OCI-M1 (cell line): ENCODE data around the gene PSMD4.
"Not testable (repeated sequence)": the region's sequence is repeated elsewhere in the genome, so short reads cannot be mapped to it uniquely, and the experiment has no call there.

Experiments used
- DNase-seq: peaks from one replicate; lab custom pipeline; 2025; lab: John Stamatoyannopoulos, UW

Gene PSMD4

GRCh38 chr1:151273924-151274466 lies 19.5 kb downstream of the PSMD4 start:
- DNase-seq: no peak

DNA sequence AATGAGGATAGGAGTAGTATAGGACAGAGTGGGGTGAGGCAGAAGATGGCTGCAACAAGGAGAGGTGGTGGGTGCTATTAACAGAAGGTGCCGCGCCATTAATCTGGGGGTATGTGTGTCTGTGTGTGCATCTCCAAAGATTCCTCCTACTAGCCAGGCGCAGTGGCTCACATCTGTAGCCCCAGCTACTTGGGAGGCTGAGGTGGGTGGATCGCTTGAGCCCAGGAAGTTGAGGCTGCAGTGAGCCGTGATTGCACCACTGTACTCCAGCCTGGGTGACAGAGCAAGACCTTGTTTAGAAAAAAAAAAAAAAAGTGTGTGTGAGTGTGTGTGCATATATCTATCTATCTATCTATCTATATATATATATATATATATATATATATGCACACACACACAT lies 20.8 kb downstream of the PSMD4 start:
- DNase-seq: not testable (repeated sequence)

- DNase-seq: peak; percentile 64
Observed at GRCh38 chr1:151277249-151277648, 22.7 kb downstream of the PSMD4 start.

- DNase-seq: peak; percentile 99
Observed at GRCh38 chr1:151281225-151281968, 26.9 kb downstream of the PSMD4 start.

DNA sequence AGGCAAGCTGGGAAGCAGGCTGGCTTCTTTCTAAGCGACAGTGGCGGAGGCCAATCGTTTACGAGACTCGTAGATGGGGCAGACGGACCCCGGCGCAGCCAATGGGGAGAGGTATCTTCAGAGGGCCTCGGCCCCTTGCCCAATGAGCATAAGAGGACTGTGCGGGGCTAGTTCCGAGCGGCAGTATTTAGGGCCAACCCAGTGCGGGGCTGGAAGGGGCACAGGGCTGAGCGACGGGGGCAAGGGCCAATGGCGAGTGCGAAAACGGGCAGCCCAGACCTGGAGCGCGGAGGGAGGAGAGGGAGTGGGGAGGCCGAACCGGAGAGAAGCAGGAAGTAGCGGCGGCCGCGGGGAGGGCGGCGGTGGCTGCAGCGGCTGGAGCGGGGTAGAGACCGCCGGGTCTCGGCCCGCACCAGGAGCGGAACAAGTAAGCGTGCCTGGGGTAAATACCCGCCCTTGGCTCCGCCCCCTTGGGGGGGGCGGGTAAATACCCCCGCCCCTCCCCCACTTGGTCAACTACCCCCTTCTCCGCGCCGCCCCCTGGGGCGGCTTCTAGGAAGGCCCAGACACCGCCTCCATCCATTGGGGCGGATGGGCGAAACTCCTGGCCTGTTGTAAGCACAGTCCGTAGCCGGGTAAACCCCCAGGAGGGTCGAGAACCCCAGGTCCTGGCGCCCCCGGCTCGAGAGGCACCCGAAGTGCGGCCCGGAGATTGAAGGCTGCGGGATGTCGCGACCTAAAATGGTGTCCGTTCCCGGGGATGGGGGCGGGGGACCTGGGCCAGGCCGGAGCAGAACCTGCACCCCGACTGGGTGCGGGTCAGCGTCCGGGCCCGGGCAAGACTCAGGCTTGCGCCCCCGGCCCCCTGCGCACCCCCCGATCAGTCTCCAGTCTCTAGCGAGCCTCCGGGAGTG lies 27.7 kb downstream of the PSMD4 start, which contains the start of gene ZNF687:
Gene ZNF687 (plus strand): TSS at position 331 of the 914 bp plus-strand sequence. CDS start 3,993 bp downstream, outside the sequence.
- peak; percentile 100 for DNase-seq

DNA sequence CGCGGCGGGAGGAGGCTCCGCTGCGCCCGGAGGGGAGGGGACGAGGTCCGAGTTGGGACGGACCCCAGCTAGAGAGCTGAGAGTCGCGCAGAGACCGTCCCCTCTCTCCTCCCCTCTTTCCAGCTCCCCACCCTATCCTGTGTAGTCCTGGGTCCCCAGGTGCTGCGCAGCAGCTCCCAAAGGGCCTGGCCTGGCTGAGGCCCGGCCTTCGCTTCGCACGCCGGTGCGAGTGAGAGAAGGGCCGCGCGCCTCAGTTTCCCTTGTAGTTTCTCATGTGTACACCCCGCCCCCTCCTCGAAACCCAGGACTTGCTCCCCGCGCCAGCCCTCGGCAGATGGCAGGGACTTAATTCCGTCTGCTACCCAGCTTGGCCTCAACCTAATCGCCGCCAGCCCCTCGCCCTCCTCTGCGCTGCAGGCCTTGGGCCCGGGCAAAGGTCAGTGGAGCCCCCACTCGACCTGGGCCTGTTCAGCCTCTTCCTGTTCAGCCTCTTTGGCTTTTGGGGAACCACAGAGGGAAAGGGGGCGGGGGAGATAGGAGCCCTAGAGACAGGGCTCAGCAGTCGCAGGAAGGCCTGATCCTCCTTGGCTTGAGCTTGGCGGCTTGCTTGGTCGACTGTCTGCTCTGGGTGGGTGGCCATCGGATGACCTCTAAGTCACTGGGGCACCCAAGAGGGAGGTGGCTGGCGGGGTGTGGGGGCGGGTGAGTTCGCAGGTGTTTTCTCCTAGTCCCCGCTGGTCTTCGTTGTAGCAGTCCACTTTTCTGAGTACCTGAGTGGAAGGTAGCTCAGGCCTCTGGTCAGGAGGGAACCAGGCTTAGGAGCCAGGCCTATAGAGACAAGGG lies 28.6 kb downstream of the PSMD4 start:
- DNase-seq: peak; percentile 66

DNA sequence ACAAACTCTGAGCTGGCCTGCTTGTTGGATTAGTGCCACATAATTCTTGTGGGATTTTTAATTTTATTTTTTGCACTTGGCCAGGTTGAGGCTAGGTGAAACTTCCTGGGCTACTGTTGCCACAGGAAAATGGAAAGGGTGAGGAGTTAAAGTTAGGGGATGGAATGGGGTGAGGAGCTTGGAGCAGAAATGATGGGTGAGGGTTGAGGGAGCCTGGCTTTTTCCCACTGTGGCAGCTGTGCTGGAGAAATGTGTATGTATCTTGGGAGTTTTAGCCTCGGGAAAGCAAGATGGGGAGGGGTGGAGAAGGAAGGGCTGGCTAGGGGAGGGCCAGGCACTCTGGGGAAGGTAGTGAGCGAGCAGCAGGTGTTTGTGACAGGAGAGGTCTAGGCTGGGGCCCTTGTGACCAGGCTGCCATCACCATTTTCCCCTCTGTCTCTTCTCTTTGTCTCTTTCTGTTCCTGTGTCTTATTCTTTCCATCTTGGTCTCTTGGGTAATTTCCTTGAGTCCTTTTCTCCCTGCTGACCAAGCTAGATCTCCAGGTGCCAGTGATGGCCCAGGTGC lies 29.6 kb downstream of the PSMD4 start:
- no peak for DNase-seq

DNA sequence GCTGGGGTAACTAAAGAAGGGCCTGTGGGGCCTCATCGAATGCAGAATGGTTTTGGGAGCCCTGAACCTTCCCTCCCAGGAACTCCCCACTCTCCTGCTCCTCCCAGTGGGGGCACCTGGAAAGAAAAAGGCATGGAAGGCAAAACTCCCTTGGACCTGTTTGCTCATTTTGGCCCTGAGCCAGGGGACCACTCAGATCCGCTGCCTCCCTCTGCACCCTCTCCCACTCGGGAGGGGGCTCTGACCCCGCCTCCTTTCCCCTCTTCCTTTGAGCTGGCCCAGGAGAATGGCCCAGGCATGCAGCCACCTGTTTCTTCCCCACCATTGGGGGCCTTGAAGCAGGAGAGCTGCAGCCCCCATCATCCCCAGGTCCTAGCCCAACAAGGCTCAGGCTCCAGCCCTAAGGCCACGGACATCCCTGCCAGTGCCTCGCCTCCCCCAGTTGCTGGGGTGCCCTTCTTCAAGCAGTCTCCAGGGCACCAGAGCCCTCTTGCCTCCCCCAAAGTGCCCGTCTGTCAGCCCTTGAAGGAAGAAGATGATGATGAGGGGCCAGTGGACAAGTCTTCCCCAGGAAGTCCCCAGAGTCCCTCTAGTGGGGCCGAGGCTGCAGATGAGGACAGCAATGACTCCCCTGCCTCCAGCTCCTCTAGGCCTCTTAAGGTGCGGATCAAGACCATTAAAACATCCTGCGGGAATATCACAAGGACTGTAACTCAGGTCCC lies 32.2 kb downstream of the PSMD4 start:
- no peak for DNase-seq

GRCh38 chr1:151287341-151287699 lies 32.8 kb downstream of the PSMD4 start:
- DNase-seq: no peak

DNA sequence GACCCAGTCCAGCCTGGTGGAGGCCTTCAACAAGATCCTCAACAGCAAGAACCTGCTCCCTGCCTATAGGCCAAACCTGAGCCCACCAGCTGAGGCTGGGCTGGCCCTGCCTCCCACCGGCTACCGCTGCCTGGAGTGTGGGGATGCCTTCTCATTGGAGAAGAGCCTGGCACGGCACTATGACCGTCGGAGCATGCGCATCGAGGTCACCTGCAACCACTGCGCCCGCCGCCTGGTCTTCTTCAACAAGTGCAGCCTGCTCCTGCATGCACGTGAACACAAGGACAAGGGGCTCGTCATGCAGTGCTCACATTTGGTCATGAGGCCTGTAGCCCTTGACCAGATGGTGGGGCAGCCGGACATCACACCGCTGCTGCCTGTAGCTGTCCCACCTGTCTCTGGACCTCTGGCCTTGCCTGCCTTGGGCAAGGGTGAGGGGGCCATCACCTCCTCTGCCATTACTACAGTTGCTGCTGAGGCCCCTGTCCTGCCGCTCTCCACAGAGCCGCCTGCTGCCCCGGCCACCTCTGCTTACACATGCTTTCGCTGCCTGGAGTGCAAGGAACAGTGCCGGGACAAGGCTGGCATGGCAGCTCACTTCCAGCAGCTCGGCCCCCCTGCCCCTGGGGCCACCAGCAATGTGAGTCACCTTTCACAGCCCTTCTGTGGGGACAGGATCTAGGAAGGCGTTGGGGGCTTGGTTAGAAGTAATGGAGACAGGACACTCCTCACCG lies 33.4 kb downstream of the PSMD4 start:
- DNase-seq: no peak

DNA sequence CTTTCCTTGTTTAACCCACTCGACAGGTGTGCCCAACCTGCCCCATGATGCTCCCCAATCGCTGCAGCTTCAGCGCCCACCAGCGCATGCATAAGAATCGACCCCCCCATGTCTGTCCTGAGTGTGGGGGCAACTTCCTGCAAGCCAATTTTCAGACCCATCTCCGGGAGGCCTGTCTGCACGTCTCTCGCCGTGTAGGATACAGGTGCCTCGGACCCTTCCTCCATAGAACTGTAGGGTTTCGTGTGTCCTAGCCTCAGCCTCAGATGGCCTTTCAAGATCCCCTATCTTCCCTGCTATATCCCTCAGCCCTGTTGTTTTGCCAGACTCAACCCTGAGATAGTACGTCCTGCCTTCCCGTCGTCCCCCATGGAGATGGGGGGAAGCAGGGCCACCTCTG lies 34.0 kb downstream of the PSMD4 start:
- DNase-seq: no peak

DNA sequence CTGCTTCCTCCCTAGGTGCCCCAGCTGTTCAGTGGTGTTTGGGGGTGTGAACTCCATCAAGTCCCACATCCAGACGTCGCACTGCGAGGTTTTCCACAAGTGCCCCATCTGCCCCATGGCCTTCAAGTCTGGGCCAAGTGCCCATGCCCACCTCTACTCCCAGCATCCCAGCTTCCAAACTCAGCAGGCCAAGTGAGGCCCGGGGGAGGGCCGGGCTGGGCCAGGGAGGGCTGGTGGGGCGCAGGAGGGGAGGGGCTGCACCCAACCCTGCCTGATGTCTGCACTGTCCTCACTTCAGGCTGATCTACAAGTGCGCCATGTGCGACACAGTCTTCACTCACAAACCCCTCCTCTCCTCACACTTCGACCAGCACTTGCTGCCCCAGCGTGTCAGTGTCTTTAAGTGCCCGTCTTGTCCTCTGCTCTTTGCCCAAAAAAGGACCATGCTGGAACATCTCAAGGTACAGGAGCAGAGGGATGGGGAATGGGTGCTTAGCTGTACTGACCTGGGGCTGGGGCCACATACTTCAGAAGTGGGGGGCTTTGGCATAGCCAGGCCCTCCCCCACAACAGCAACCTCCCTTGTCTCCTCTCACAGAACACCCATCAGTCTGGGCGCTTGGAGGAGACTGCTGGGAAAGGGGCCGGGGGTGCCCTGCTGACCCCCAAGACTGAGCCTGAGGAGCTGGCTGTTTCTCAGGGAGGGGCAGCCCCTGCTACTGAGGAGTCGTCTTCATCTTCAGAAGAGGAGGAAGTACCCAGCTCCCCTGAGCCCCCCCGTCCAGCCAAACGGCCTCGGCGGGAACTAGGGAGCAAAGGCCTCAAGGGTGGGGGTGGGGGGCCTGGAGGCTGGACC lies 34.8 kb downstream of the PSMD4 start:
- DNase-seq: no peak

DNA sequence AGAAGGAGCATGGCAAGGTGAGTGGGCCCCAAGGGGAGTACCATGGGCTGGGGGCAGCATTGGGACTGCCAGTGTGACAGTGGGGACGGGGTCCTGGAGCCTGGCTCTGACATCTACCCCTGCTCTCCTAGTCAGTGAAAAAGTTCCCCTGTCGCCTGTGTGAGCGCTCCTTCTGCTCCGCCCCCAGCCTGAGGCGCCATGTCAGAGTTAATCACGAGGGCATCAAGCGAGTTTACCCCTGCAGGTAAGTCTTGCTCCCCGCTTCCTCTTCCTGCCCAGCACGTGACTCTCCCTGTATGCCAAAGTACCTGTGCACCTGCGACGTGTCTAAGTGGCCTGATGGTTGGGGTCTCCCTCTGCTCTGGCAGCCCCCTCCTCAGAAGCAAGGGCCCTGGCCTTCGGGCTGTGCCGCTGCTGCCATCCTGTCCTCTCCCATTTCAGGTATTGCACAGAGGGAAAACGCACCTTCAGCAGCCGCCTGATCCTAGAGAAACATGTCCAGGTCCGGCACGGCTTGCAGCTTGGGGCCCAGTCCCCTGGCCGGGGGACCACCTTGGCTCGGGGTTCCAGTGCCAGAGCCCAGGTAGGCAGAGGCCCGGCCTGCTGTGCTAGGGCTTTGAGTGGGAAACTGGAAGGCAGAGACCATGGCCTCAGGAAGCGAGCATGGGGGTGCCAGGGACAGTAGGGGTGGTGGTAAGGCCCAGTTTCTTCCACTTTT lies 35.6 kb downstream of the PSMD4 start:
- DNase-seq: no peak

DNA sequence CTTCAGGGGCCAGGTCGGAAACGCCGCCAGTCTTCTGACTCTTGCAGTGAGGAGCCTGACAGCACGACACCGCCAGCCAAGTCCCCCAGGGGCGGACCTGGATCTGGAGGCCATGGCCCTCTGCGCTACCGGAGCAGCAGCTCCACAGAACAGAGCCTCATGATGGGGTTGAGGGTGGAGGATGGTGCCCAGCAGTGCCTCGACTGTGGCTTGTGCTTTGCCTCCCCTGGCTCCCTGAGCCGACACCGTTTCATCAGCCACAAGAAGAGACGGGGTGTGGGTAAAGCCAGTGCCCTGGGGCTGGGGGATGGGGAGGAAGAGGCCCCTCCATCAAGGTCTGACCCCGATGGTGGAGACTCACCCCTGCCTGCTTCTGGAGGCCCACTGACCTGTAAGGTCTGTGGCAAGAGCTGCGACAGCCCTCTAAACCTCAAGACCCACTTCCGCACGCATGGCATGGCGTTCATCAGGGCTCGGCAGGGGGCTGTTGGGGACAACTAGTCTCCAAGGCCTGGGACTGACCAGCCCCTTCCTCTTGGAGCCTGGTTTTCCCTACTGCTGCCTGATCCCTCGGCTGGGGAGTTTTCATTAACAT lies 36.3 kb downstream of the PSMD4 start:
- DNase-seq: no peak

GRCh38 chr1:151292207-151293030 lies 37.9 kb downstream of the PSMD4 start:
- peak; percentile 23 for DNase-seq

- DNase-seq: no peak
Observed at GRCh38 chr1:151293093-151293492, 38.6 kb downstream of the PSMD4 start.
